ENCODE measurements around the gene WDR27.

DNA sequence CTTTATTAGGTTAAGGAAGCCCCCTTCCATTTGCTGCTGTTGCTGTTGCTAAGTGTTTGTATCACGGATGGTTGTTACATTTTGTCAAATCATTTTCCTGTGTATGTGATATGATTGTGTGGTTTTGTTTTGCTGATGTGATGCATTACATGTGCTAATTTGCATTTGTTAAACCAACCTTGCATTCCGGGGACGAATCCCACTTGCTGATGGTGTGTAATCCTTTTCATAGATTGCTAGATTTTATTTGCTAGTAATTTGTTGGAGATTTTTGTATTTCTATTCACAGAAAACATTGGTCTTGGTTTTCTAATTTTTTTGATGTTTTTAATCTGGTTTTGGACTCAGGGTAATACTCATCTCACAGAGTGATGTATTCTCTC is 167.8 kb downstream of the WDR27 start:
- TF ChIP-seq, protein P1, sequence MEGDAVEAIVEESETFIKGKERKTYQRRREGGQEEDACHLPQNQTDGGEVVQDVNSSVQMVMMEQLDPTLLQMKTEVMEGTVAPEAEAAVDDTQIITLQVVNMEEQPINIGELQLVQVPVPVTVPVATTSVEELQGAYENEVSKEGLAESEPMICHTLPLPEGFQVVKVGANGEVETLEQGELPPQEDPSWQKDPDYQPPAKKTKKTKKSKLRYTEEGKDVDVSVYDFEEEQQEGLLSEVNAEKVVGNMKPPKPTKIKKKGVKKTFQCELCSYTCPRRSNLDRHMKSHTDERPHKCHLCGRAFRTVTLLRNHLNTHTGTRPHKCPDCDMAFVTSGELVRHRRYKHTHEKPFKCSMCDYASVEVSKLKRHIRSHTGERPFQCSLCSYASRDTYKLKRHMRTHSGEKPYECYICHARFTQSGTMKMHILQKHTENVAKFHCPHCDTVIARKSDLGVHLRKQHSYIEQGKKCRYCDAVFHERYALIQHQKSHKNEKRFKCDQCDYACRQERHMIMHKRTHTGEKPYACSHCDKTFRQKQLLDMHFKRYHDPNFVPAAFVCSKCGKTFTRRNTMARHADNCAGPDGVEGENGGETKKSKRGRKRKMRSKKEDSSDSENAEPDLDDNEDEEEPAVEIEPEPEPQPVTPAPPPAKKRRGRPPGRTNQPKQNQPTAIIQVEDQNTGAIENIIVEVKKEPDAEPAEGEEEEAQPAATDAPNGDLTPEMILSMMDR (conservative IDR thresholded peaks at IDR 0.05; ENCODE audit: low read length): no peak
- no peak for TF ChIP-seq EZH2phosphoT487 (IDR thresholded peaks at IDR 0.05; ENCODE audit: borderline replicate concordance)

All from Loucy (cell line).